Neural cell (in vitro differentiated cells): Measurements from ENCODE around the gene SGSH. TPM values are rescaled to one million over a fixed set of nuclear protein-coding genes. Genes with fewer than 3 reads are reported as not detected.

Source experiments
- H2AFZ ChIP-seq: fragments of 200-600, 300-800 bp; sonication (generic), shearing (Covaris generic); 2 replicates; pipeline ENCODE4 v1.6.0; 2014; ENCODE audit warnings: low read depth, mild to moderate bottlenecking, antibody characterized with exemption, low read length, moderate library complexity
- H3F3A ChIP-seq: fragments of 200-600 bp; shearing (Covaris generic); 2 replicates; pipeline ENCODE4 v1.6.1; 2016; ENCODE audit warnings: mild to moderate bottlenecking, moderate library complexity, mixed read lengths, antibody characterized with exemption, low read length; ENCODE audit not compliant: insufficient read depth, poor library complexity, severe bottlenecking
- H3K27ac ChIP-seq: fragments of 200-600, 300-800 bp; sonication (generic), shearing (Covaris generic); 2 replicates; pipeline ENCODE4 v1.5.1; 2014; ENCODE audit warnings: mild to moderate bottlenecking, low read length, moderate library complexity
- H3K27me3 ChIP-seq: fragments of 300-800, 200-600 bp; sonication (generic), shearing (Covaris generic); 2 replicates; pipeline ENCODE4 v1.6.0; 2014; ENCODE audit warnings: mild to moderate bottlenecking, low read depth, low read length, moderate library complexity; ENCODE audit not compliant: insufficient read depth
- H3K36me3 ChIP-seq: fragments of 300-800, 200-600 bp; sonication (generic), shearing (Covaris generic); 2 replicates; pipeline ENCODE4 v1.5.1; 2014; ENCODE audit warnings: mild to moderate bottlenecking, antibody characterized with exemption, low read length, moderate library complexity; ENCODE audit not compliant: insufficient read depth
- H3K4me2 ChIP-seq: fragments of 300-800, 200-600 bp; sonication (generic), shearing (Covaris generic); 2 replicates; pipeline ENCODE4 v1.6.0; 2014; ENCODE audit warnings: mild to moderate bottlenecking, low read length
- H3K4me3 ChIP-seq: fragments of 300-800, 200-600 bp; sonication (generic), shearing (Covaris generic); 2 replicates; pipeline ENCODE4 v1.5.1; 2014; ENCODE audit warnings: mild to moderate bottlenecking, low read length, moderate library complexity
- H3K79me2 ChIP-seq: fragments of 200-600 bp; shearing (Covaris generic); replicated peaks from 2 replicates; pipeline ENCODE4 v1.6.0; 2014; ENCODE audit warnings: mild to moderate bottlenecking, low read length, moderate library complexity; ENCODE audit not compliant: insufficient read depth
- H3K9ac ChIP-seq: fragments of 300-800, 200-600 bp; sonication (generic), shearing (Covaris generic); 2 replicates; pipeline ENCODE4 v1.6.1; 2016; ENCODE audit warnings: mild to moderate bottlenecking, low read length, mixed read lengths
- H3K9me2 ChIP-seq: fragments of 200-600 bp; shearing (Covaris generic); 2 replicates; pipeline ENCODE4 v1.6.1; 2016; ENCODE audit warnings: mild to moderate bottlenecking, low read length, mixed read lengths; ENCODE audit not compliant: insufficient read depth
- H3K9me3 ChIP-seq: fragments of 200-600, 300-800 bp; sonication (generic), shearing (Covaris generic); 2 replicates; pipeline ENCODE4 v1.6.1; 2016; ENCODE audit warnings: mild to moderate bottlenecking, mixed run types, low read length, moderate library complexity, mixed read lengths
- H4K20me1 ChIP-seq: fragments of 200-600 bp; shearing (Covaris generic); 2 replicates; pipeline ENCODE4 v1.6.1; 2016; ENCODE audit warnings: mild to moderate bottlenecking, mixed run types; ENCODE audit not compliant: insufficient read depth
- EP300 ChIP-seq: fragments of 450-650 bp; conservative IDR thresholded peaks from 2 replicates; pipeline ENCODE4 v1.6.1; 2014; ENCODE audit warnings: antibody characterized with exemption, mild to moderate bottlenecking, moderate library complexity; ENCODE audit not compliant: poor library complexity, severe bottlenecking
- EZH2 ChIP-seq: fragments of 200-600, 300-800 bp; shearing (Covaris generic), sonication (generic); IDR thresholded peaks from 2 replicates; pipeline ENCODE4 v1.6.1; 2014; ENCODE audit warnings: antibody characterized with exemption, low read length, borderline replicate concordance, mild to moderate bottlenecking; ENCODE audit not compliant: insufficient read depth, poor library complexity, severe bottlenecking
- MXI1 ChIP-seq: fragments of 450-650 bp; conservative IDR thresholded peaks from 2 replicates; pipeline ENCODE4 v1.6.1; 2014; ENCODE audit warnings: antibody characterized with exemption, mild to moderate bottlenecking; ENCODE audit not compliant: poor library complexity, severe bottlenecking
- POLR2AphosphoS5 ChIP-seq: IDR thresholded peaks from 2 replicates; pipeline ENCODE4 v1.6.1; 2012
- RAD21 ChIP-seq: fragments of 450-650 bp; conservative IDR thresholded peaks from 2 replicates; pipeline ENCODE4 v1.6.1; 2014; ENCODE audit warnings: antibody characterized with exemption, mild to moderate bottlenecking, moderate library complexity
- SMC3 ChIP-seq: fragments of 450-650 bp; conservative IDR thresholded peaks from 2 replicates; pipeline ENCODE4 v1.6.1; 2014; ENCODE audit warnings: antibody characterized with exemption, mild to moderate bottlenecking, moderate library complexity; ENCODE audit not compliant: poor library complexity
- TAF1 ChIP-seq: IDR thresholded peaks from 2 replicates; pipeline ENCODE4 v1.6.1; 2012; ENCODE audit warnings: low read depth
- polyA plus RNA-seq: library from polyadenylated mRNA; depleted of rRNA; stranded (reverse); fragments of >200 nt; gene quantifications from 2 replicates; pipeline ENCODE4 v1.2.3, GENCODE V29; 2014
- TF ChIP-seq, protein P1 (sequence below): IDR thresholded peaks from 2 replicates; pipeline ENCODE4 v1.6.1; 2012; ENCODE audit warnings: borderline replicate concordance
- TF ChIP-seq, protein P2 (sequence below): fragments of 450-650 bp; IDR thresholded peaks from 2 replicates; pipeline ENCODE4 v1.5.1; 2014; ENCODE audit warnings: antibody characterized with exemption, mild to moderate bottlenecking, moderate library complexity; ENCODE audit not compliant: poor library complexity, severe bottlenecking

SGSH gene
- polyA plus RNA-seq, 1 donor from 2014 or later: 8.0 TPM

DNA sequence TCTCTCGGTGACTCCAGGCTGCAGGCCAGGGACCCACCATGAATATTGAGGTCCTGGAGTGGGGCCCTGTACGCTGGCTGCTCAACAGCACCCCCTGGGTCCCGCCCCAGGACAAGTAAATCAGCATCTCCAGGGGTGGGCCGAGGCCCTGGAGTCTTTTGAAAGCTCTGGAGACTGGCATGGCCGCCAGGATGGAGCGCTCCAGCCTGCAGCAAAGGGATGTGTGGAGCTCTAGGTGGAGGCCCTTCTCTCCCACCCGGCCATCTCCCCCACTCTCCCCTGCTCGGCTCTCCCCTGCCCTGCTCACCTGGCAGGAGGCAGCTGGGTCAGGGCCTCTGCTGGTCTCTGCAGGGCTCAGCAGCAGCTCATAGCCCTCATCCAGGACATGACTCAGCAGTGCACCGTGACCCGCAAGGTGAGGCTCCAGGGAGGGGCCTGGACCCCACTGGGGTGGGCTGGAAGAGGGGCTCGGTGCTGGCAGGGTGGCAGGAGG lies 16.6 kb downstream of the SGSH start:
- H3K27me3 ChIP-seq: no peaks in the 10 kb centered on the region
- no peaks in the 10 kb centered on the region for H4K20me1 ChIP-seq
- no peak overlapping the region for H3K27ac ChIP-seq
- no peak overlapping the region for H3K4me2 ChIP-seq
- H3K9ac ChIP-seq: no peak overlapping the region
- H3K36me3 ChIP-seq: no peaks in the 10 kb centered on the region
- H2AFZ ChIP-seq: no peak overlapping the region
- H3K9me2 ChIP-seq: no peaks in the 10 kb centered on the region
- no peak overlapping the region for H3K4me3 ChIP-seq
- H3K79me2 ChIP-seq: no peaks in the 10 kb centered on the region
- no peaks in the 10 kb centered on the region for H3F3A ChIP-seq
- TF ChIP-seq RAD21: no peak
- no peak for TF ChIP-seq EP300
- no peak for TF ChIP-seq EZH2
- TF ChIP-seq TAF1: no peak
- no peak for TF ChIP-seq MXI1
- TF ChIP-seq, protein P1, sequence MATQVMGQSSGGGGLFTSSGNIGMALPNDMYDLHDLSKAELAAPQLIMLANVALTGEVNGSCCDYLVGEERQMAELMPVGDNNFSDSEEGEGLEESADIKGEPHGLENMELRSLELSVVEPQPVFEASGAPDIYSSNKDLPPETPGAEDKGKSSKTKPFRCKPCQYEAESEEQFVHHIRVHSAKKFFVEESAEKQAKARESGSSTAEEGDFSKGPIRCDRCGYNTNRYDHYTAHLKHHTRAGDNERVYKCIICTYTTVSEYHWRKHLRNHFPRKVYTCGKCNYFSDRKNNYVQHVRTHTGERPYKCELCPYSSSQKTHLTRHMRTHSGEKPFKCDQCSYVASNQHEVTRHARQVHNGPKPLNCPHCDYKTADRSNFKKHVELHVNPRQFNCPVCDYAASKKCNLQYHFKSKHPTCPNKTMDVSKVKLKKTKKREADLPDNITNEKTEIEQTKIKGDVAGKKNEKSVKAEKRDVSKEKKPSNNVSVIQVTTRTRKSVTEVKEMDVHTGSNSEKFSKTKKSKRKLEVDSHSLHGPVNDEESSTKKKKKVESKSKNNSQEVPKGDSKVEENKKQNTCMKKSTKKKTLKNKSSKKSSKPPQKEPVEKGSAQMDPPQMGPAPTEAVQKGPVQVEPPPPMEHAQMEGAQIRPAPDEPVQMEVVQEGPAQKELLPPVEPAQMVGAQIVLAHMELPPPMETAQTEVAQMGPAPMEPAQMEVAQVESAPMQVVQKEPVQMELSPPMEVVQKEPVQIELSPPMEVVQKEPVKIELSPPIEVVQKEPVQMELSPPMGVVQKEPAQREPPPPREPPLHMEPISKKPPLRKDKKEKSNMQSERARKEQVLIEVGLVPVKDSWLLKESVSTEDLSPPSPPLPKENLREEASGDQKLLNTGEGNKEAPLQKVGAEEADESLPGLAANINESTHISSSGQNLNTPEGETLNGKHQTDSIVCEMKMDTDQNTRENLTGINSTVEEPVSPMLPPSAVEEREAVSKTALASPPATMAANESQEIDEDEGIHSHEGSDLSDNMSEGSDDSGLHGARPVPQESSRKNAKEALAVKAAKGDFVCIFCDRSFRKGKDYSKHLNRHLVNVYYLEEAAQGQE: no peak
- no peak for TF ChIP-seq SMC3
- TF ChIP-seq POLR2AphosphoS5: no peak
- TF ChIP-seq, protein P2, sequence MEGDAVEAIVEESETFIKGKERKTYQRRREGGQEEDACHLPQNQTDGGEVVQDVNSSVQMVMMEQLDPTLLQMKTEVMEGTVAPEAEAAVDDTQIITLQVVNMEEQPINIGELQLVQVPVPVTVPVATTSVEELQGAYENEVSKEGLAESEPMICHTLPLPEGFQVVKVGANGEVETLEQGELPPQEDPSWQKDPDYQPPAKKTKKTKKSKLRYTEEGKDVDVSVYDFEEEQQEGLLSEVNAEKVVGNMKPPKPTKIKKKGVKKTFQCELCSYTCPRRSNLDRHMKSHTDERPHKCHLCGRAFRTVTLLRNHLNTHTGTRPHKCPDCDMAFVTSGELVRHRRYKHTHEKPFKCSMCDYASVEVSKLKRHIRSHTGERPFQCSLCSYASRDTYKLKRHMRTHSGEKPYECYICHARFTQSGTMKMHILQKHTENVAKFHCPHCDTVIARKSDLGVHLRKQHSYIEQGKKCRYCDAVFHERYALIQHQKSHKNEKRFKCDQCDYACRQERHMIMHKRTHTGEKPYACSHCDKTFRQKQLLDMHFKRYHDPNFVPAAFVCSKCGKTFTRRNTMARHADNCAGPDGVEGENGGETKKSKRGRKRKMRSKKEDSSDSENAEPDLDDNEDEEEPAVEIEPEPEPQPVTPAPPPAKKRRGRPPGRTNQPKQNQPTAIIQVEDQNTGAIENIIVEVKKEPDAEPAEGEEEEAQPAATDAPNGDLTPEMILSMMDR: no peak
- no peaks in the 10 kb centered on the region for H3K9me3 ChIP-seq

DNA sequence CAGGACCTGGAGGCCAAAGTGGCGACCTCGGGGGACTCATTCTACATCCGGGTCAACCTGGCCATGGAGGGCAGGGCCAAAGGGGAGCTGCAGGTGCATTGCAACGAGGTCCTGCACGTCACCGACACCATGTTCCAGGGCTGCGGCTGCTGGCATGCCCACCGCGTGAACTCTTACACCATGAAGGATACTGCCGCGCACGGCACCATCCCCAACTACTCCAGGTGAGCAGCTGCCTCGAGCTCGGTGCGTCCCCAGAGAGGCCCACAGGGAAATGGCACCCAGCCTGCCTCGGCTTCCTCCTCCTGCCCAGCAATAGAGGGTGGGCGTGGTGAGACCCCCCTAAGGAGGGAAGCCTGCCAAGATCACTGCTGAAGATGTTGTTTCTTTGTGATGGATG lies 17.9 kb downstream of the SGSH start:
- no peaks in the 10 kb centered on the region for H3K79me2 ChIP-seq
- H3K27me3 ChIP-seq: no peaks in the 10 kb centered on the region
- no peaks in the 10 kb centered on the region for H3K9me3 ChIP-seq
- no peaks in the 10 kb centered on the region for H3F3A ChIP-seq
- TF ChIP-seq, protein P2: no peak
- TF ChIP-seq SMC3 (no peak), EZH2 (no peak), TAF1 (no peak), RAD21 (no peak), EP300 (no peak), MXI1 (no peak), POLR2AphosphoS5 (no peak)
- TF ChIP-seq, protein P1: no peak
- no peak overlapping the region for H3K4me2 ChIP-seq
- H3K9ac ChIP-seq: no peak overlapping the region
- no peak overlapping the region for H2AFZ ChIP-seq
- H4K20me1 ChIP-seq: no peaks in the 10 kb centered on the region
- H3K9me2 ChIP-seq: no peaks in the 10 kb centered on the region
- no peak overlapping the region for H3K27ac ChIP-seq
- no peaks in the 10 kb centered on the region for H3K36me3 ChIP-seq
- no peak overlapping the region for H3K4me3 ChIP-seq
